ENCODE measurements around the gene ANKRD23. TPM values are rescaled to one million over a fixed set of nuclear protein-coding genes. Genes with fewer than 3 reads are reported as not detected.

ANKRD23 gene
- total and polyA plus RNA-seq, 2 experiments from 2014 or later, result 1.8 to 4.4 TPM

GRCh38 chr2:96885432-96886347 is 41.9 kb upstream of the ANKRD23 start:
- Histone ChIP-seq H3K9me3 (ENCODE audit: low read depth) (no peaks in the 10 kb centered on the region), H2AFZ (no peak overlapping the region), H3K27me3 (no peaks in the 10 kb centered on the region), H3K9me2 (replicated peaks; ENCODE audit: insufficient read depth) (no peaks in the 10 kb centered on the region), H3K27ac (no peak overlapping the region), H4K20me1 (ENCODE audit: insufficient read depth, poor library complexity, severe bottlenecking) (no peaks in the 10 kb centered on the region), H3K4me3 (no peak overlapping the region), H3K79me2 (no peaks in the 10 kb centered on the region), H3K4me2 (no peak overlapping the region), H3K36me3 (replicated peaks; ENCODE audit: insufficient read depth, low read depth) (no peaks in the 10 kb centered on the region), H3K4me1 (ENCODE audit: insufficient read depth) (peaks cover 33% of the 10 kb centered on the region)
- TF ChIP-seq EZH2 (IDR thresholded peaks at IDR 0.05; ENCODE audit: borderline replicate concordance) (no peak), EZH2phosphoT487 (IDR thresholded peaks at IDR 0.05; ENCODE audit: low read depth, severe bottlenecking, unreplicated experiment) (no peak)
- TF ChIP-seq, protein P1, sequence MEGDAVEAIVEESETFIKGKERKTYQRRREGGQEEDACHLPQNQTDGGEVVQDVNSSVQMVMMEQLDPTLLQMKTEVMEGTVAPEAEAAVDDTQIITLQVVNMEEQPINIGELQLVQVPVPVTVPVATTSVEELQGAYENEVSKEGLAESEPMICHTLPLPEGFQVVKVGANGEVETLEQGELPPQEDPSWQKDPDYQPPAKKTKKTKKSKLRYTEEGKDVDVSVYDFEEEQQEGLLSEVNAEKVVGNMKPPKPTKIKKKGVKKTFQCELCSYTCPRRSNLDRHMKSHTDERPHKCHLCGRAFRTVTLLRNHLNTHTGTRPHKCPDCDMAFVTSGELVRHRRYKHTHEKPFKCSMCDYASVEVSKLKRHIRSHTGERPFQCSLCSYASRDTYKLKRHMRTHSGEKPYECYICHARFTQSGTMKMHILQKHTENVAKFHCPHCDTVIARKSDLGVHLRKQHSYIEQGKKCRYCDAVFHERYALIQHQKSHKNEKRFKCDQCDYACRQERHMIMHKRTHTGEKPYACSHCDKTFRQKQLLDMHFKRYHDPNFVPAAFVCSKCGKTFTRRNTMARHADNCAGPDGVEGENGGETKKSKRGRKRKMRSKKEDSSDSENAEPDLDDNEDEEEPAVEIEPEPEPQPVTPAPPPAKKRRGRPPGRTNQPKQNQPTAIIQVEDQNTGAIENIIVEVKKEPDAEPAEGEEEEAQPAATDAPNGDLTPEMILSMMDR (IDR thresholded peaks at IDR 0.05; ENCODE audit: poor library complexity), result no peak
- no peak for DNase-seq (ENCODE audit: low spot score)
- WGBS (ENCODE audit: low lambda C conversion rate, missing lambda C conversion rate), result 94% methylated on average over 23 of the region's 23 CpGs

DNA sequence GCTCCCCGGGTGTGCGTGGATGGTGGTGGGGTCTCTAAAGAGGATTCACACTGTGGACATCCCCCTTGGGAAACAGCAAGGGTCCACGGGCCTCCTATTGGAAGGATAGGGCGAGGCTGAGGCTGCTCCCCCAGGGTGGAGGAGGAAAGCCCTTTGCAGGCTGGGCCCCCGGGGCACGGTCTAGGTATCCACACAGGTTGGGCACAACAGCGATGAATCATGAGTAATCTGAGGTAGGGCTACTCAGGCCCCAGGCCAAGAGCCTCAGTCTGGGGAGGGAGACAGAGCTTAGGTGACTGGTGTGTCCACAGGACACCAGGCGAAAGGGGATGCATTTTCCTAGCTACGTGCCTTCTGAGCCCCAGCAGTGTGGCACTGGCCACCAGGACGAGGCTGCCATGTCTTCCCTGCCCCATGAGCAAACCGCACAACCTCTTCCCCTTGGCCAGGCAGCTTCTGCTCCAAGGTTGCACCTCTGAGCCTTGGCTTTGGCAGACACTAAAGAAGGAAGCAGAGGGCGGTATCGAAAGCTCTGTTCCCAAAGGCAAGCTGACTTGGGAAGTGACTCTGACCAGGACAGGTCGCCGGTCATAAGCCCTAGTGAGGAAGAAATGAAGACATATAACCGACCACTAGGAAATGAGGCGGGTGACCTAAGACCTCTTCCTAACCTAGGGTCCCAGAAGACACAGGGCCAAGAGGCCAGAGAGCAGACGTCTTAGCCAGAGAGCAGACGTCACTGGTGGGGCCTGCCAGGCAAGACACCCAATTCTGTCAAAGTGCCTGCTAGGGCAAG is 40.7 kb upstream of the ANKRD23 start:
- Histone ChIP-seq H3K9me2 (replicated peaks; ENCODE audit: insufficient read depth) (no peaks in the 10 kb centered on the region), H2AFZ (no peak overlapping the region), H3K4me2 (no peak overlapping the region), H3K4me3 (no peak overlapping the region), H3K36me3 (replicated peaks; ENCODE audit: insufficient read depth, low read depth) (no peaks in the 10 kb centered on the region), H3K9me3 (ENCODE audit: low read depth) (no peaks in the 10 kb centered on the region), H3K27ac (no peak overlapping the region), H3K79me2 (no peaks in the 10 kb centered on the region), H3K4me1 (ENCODE audit: insufficient read depth) (peaks cover 33% of the 10 kb centered on the region), H3K27me3 (no peaks in the 10 kb centered on the region), H4K20me1 (ENCODE audit: insufficient read depth, poor library complexity, severe bottlenecking) (no peaks in the 10 kb centered on the region)
- WGBS (ENCODE audit: low lambda C conversion rate, missing lambda C conversion rate), result 93% methylated on average over 18 of the region's 19 CpGs
- TF ChIP-seq EZH2 (IDR thresholded peaks at IDR 0.05; ENCODE audit: borderline replicate concordance) (no peak), EZH2phosphoT487 (IDR thresholded peaks at IDR 0.05; ENCODE audit: low read depth, severe bottlenecking, unreplicated experiment) (no peak)
- TF ChIP-seq, protein P1 (IDR thresholded peaks at IDR 0.05; ENCODE audit: poor library complexity), result no peak
- no peak for DNase-seq (ENCODE audit: low spot score)

- no peaks in the 10 kb centered on the region for H3K27me3 ChIP-seq
- H3K79me2 ChIP-seq, result no peaks in the 10 kb centered on the region
- H3K4me2 ChIP-seq, result no peak overlapping the region
- 82% methylated on average over 9 of the region's 9 CpGs for WGBS (ENCODE audit: low lambda C conversion rate, missing lambda C conversion rate)
- TF ChIP-seq EZH2phosphoT487 (IDR thresholded peaks at IDR 0.05; ENCODE audit: low read depth, severe bottlenecking, unreplicated experiment), result no peak
- TF ChIP-seq, protein P1 (IDR thresholded peaks at IDR 0.05; ENCODE audit: poor library complexity), result no peak
- TF ChIP-seq EZH2 (IDR thresholded peaks at IDR 0.05; ENCODE audit: borderline replicate concordance), result no peak
- H3K9me3 ChIP-seq (ENCODE audit: low read depth), result no peaks in the 10 kb centered on the region
- H3K9me2 ChIP-seq (replicated peaks; ENCODE audit: insufficient read depth), result no peaks in the 10 kb centered on the region
- peaks cover 25% of the 10 kb centered on the region for H3K4me1 ChIP-seq (ENCODE audit: insufficient read depth)
- H3K36me3 ChIP-seq (replicated peaks; ENCODE audit: insufficient read depth, low read depth), result no peaks in the 10 kb centered on the region
- no peak for DNase-seq (ENCODE audit: low spot score)
- H3K27ac ChIP-seq, result no peak overlapping the region
- no peaks in the 10 kb centered on the region for H4K20me1 ChIP-seq (ENCODE audit: insufficient read depth, poor library complexity, severe bottlenecking)
- no peak overlapping the region for H2AFZ ChIP-seq
- H3K4me3 ChIP-seq, result no peak overlapping the region
Observed at GRCh38 chr2:96883306-96883705, 39.5 kb upstream of the ANKRD23 start.

Measured in hepatocyte (in vitro differentiated cells).